Measurements from ENCODE around the gene TRAF3. TPM values are rescaled to one million over a fixed set of nuclear protein-coding genes. Genes with fewer than 3 reads are reported as not detected.

TRAF3 gene
- total RNA-seq, 1 donor from 2014 or later, result 35.3 TPM

DNA sequence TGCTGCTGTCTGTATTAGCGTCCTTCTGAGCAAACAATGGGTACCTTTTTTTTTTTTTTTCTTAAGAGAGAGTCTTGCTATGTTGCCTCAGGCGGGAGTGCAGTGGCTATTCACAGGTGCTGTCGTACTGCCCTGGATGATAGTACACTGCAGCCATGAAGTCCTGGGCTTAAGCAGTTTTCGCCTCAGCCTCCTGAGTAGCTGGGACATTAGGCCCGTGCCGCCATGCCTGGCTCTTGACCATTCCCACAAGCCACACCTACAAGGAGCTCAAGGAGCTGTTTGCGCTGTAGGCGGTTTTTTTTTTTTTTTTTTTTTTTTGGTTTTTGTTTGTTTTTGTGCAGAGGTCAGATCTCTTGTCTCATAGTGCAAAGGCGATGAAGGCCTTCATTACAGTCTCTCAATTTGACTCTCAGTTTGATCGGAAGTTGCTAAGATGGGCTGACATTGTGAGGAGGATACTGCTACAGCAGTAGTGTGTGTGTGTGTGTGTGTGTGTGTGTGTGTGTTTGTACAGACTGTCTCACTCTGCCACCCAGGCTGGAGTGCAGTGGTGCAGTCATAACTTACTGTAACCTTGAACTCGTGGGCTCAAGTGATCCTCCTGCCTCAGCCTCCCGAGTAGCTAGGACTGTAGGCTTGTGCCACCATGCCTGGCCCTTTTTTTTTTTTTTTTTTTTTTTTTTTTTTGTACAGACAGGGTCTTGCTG lies 34.2 kb downstream of the TRAF3 start:
- no peaks in the 10 kb centered on the region for H3K27me3 ChIP-seq (ENCODE audit: control insufficient read depth, insufficient read depth, low read length)
- no peak overlapping the region for H3K4me3 ChIP-seq (ENCODE audit: low read depth, low read length)
- FAIRE-seq (no peak), DNase-seq (ENCODE audit: low read depth) (no peak)
- no peaks in the 10 kb centered on the region for H3K36me3 ChIP-seq (ENCODE audit: control insufficient read depth, insufficient read depth, low read length)
- TF ChIP-seq, protein P1, sequence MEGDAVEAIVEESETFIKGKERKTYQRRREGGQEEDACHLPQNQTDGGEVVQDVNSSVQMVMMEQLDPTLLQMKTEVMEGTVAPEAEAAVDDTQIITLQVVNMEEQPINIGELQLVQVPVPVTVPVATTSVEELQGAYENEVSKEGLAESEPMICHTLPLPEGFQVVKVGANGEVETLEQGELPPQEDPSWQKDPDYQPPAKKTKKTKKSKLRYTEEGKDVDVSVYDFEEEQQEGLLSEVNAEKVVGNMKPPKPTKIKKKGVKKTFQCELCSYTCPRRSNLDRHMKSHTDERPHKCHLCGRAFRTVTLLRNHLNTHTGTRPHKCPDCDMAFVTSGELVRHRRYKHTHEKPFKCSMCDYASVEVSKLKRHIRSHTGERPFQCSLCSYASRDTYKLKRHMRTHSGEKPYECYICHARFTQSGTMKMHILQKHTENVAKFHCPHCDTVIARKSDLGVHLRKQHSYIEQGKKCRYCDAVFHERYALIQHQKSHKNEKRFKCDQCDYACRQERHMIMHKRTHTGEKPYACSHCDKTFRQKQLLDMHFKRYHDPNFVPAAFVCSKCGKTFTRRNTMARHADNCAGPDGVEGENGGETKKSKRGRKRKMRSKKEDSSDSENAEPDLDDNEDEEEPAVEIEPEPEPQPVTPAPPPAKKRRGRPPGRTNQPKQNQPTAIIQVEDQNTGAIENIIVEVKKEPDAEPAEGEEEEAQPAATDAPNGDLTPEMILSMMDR (IDR thresholded peaks at IDR 0.05; ENCODE audit: insufficient read depth, low read length, severe bottlenecking), result no peak

DNA sequence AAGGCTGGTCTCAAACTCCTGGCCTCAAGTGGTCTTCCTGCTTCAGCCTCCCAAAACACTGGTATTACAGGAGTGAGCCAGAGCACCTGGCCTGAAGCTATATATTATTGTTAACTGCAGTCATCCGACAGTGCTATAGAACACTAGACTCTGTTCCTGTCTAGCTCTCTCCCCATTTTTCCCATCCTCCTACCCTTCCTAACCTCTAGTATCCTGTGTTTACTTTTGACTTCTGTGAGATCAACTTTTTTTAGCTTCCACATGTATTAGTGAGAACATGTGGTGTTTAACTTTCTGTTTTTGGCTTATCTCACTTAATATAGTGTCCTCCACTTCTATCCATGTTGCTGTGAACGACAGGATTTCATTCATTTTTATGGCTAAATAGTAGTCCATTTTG lies 34.7 kb downstream of the TRAF3 start:
- TF ChIP-seq, protein P1 (IDR thresholded peaks at IDR 0.05; ENCODE audit: insufficient read depth, low read length, severe bottlenecking), result no peak
- Histone ChIP-seq H3K36me3 (ENCODE audit: control insufficient read depth, insufficient read depth, low read length) (no peaks in the 10 kb centered on the region), H3K4me3 (ENCODE audit: low read depth, low read length) (no peak overlapping the region), H3K27me3 (ENCODE audit: control insufficient read depth, insufficient read depth, low read length) (no peaks in the 10 kb centered on the region)
- FAIRE-seq, result no peak
- DNase-seq (ENCODE audit: low read depth), result no peak

DNA sequence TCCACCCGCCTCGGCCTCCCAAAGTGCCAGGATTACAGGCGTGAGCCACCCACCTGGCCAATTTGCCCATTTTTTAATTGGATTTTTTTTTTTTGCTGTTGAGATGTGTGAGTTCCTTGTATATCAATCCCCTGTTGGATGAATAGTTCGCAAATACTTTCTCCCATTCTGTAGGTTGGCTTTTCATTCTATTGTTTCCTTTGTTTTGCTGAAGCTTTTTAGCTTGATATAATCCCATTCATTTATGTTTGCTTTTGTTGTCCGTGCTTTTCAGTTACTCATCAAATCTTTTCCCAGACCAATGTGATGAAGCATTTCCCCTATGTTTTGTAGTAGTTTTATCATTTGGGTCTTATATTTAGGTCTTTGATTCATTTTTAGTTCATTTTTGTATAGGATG lies 36.4 kb downstream of the TRAF3 start:
- no peaks in the 10 kb centered on the region for H3K27me3 ChIP-seq (ENCODE audit: control insufficient read depth, insufficient read depth, low read length)
- TF ChIP-seq, protein P1 (IDR thresholded peaks at IDR 0.05; ENCODE audit: insufficient read depth, low read length, severe bottlenecking), result no peak
- FAIRE-seq (no peak), DNase-seq (ENCODE audit: low read depth) (no peak)
- no peaks in the 10 kb centered on the region for H3K36me3 ChIP-seq (ENCODE audit: control insufficient read depth, insufficient read depth, low read length)
- H3K4me3 ChIP-seq (ENCODE audit: low read depth, low read length), result no peak overlapping the region

DNA sequence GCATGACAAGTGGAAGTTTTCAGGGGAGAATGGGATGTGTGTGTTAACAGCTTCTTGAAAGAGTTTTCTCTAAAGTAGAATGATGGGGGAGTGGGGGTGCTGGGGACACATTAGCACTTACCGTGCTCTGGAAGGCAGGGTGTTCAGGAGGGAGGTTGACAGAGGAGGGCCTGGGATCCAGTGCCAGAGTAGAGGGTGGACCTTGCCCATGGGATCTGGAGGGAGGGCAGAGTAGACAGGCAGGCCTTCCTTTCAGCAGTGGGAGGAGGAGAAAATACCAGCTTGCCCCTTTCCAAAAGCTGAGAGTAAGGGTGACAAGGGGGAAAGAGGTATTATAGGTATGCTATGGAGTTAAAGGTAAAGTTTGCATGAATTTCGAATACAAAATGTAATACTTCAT lies 40.1 kb downstream of the TRAF3 start:
- H3K27me3 ChIP-seq (ENCODE audit: control insufficient read depth, insufficient read depth, low read length), result no peaks in the 10 kb centered on the region
- DNase-seq (ENCODE audit: low read depth) (no peak), FAIRE-seq (no peak)
- TF ChIP-seq, protein P1 (IDR thresholded peaks at IDR 0.05; ENCODE audit: insufficient read depth, low read length, severe bottlenecking), result no peak
- no peaks in the 10 kb centered on the region for H3K36me3 ChIP-seq (ENCODE audit: control insufficient read depth, insufficient read depth, low read length)
- no peak overlapping the region for H3K4me3 ChIP-seq (ENCODE audit: low read depth, low read length)

DNA sequence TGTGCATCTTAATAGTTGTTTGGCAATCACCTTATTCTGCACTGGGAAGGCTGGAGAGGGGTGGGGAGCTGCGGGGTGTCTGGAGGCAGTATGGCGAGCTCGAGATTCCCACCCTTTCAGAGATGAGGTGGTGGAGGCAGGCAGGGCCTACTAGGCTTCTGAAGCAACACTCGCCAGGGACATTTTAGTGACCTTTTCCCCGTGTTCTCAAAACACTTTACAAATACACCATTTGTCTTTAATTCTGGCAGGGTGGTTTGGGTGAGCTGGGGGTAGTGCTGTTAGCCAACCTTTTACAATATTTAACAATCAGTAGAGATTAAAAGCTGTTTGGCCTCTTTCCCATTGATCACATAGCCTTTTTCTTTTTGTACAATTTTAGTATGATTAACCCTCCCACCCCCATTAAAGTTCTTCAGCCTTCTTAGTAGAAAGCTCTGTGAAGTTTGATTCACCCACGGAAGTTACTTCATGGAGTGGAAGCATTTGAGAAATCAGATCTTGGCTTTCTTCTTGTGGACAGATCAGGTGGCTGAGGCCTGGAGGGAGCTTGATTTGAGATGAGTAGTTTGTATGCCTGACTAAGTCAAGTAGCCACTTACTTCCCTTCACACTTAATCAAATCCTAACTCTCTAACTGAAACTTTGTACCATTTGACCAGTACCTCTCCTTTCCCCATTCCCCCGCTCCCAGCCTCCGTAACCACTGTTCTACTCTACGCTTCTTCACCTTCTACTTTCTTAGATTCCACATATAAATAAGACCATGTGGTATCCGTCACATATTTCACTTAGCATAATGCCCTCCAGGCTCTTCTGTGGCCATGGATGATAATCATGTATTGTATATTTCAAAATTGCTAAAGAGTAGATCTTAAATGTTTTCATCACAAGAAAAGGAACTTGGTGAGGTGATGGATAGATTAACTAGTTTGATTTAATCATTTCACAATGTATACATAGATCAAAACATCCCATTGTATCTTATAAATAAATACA lies 41.0 kb downstream of the TRAF3 start:
- no peak for FAIRE-seq
- TF ChIP-seq, protein P1 (IDR thresholded peaks at IDR 0.05; ENCODE audit: insufficient read depth, low read length, severe bottlenecking), result no peak
- Histone ChIP-seq H3K4me3 (ENCODE audit: low read depth, low read length) (no peak overlapping the region), H3K27me3 (ENCODE audit: control insufficient read depth, insufficient read depth, low read length) (no peaks in the 10 kb centered on the region), H3K36me3 (ENCODE audit: control insufficient read depth, insufficient read depth, low read length) (no peaks in the 10 kb centered on the region)
- DNase-seq (ENCODE audit: low read depth), result peak; percentile 25
